MM.1S (cell line): ENCODE measurements around the gene DPH7.

Source experiments
- CTCF ChIP-seq: fragments of 300-600 bp; sonication (generic); IDR thresholded peaks from 2 replicates; pipeline ENCODE4 v1.5.1; 2016; ENCODE audit warnings: antibody characterized with exemption, low read length, mixed read lengths
- EZH2phosphoT487 ChIP-seq: fragments of 300-600 bp; sonication (generic); IDR thresholded peaks from 2 replicates; pipeline ENCODE4 v1.6.1; 2018; ENCODE audit warnings: antibody characterized with exemption, low read length

GRCh38 chr9:137543237-137543963 is 35.3 kb downstream of the DPH7 start:
- TF ChIP-seq CTCF (no peak), EZH2phosphoT487 (no peak)
